ENCODE data around the gene FAM124A. TPM values are rescaled to one million over a fixed set of nuclear protein-coding genes. Genes with fewer than 3 reads are reported as not detected.

FAM124A gene
- total RNA-seq, 6 experiments from 2014 or later, result not detected

GRCh38 chr13:51308781-51309180 lies 86.6 kb downstream of the FAM124A start:
- H3K27ac Mint-ChIP-seq, result no peak overlapping the region
- H3K27me3 Mint-ChIP-seq (ENCODE audit: insufficient read depth), result peaks cover 7% of the 10 kb centered on the region; the same call in 1 of the 2 replicates
- no peak overlapping the region for H3K4me3 Mint-ChIP-seq
- no peak for TF ChIP-seq CTCF (IDR thresholded peaks at IDR 0.05)
- DNase-seq, result no peak
- H3K9me3 Mint-ChIP-seq, result no peaks in the 10 kb centered on the region
- H3K36me3 Mint-ChIP-seq (ENCODE audit: low read depth), result no peaks in the 10 kb centered on the region
- peaks cover 7% of the 10 kb centered on the region; the same call in 1 of the 2 replicates for H3K4me1 Mint-ChIP-seq (ENCODE audit: low read depth)

GRCh38 chr13:51311231-51311630 lies 89.0 kb downstream of the FAM124A start:
- DNase-seq, result no peak
- no peaks in the 10 kb centered on the region for H3K9me3 Mint-ChIP-seq
- H3K27ac Mint-ChIP-seq, result no peak overlapping the region
- no peak overlapping the region for H3K4me3 Mint-ChIP-seq
- peaks cover 9% of the 10 kb centered on the region for H3K4me1 Mint-ChIP-seq (ENCODE audit: low read depth)
- TF ChIP-seq CTCF (IDR thresholded peaks at IDR 0.05), result no peak
- H3K27me3 Mint-ChIP-seq (ENCODE audit: insufficient read depth), result peaks cover 7% of the 10 kb centered on the region; the same call in 1 of the 2 replicates
- H3K36me3 Mint-ChIP-seq (ENCODE audit: low read depth), result no peaks in the 10 kb centered on the region

- DNase-seq, result no peak
- H3K9me3 Mint-ChIP-seq, result no peaks in the 10 kb centered on the region
- H3K36me3 Mint-ChIP-seq (ENCODE audit: low read depth), result no peaks in the 10 kb centered on the region
- peaks cover 11% of the 10 kb centered on the region for H3K4me1 Mint-ChIP-seq (ENCODE audit: low read depth)
- H3K27me3 Mint-ChIP-seq (ENCODE audit: insufficient read depth), result peaks cover 7% of the 10 kb centered on the region; the same call in 1 of the 2 replicates
- no peak overlapping the region for H3K4me3 Mint-ChIP-seq
- H3K27ac Mint-ChIP-seq, result no peak overlapping the region
- TF ChIP-seq CTCF (IDR thresholded peaks at IDR 0.05), result no peak
Measured at GRCh38 chr13:51311957-51312520, 89.8 kb downstream of the FAM124A start.

GRCh38 chr13:51313619-51314018 lies 91.4 kb downstream of the FAM124A start:
- Mint-ChIP-seq H3K4me1 (ENCODE audit: low read depth) (peaks cover 27% of the 10 kb centered on the region), H3K9me3 (no peaks in the 10 kb centered on the region), H3K4me3 (no peak overlapping the region), H3K27me3 (ENCODE audit: insufficient read depth) (peaks cover 7% of the 10 kb centered on the region; the same call in 1 of the 2 replicates), H3K36me3 (ENCODE audit: low read depth) (no peaks in the 10 kb centered on the region), H3K27ac (no peak overlapping the region)
- DNase-seq, result no peak
- no peak for TF ChIP-seq CTCF (IDR thresholded peaks at IDR 0.05)

- no peak for TF ChIP-seq CTCF (IDR thresholded peaks at IDR 0.05)
- Mint-ChIP-seq H3K36me3 (ENCODE audit: low read depth) (no peaks in the 10 kb centered on the region), H3K9me3 (no peaks in the 10 kb centered on the region), H3K4me1 (ENCODE audit: low read depth) (peaks cover 30% of the 10 kb centered on the region), H3K27ac (peak overlapping the region; percentile 47; the same call in 1 of the 2 replicates), H3K27me3 (ENCODE audit: insufficient read depth) (peaks cover 5% of the 10 kb centered on the region), H3K4me3 (no peak overlapping the region)
- peak; percentile 48 for DNase-seq
Measured at GRCh38 chr13:51317262-51317661, 95.1 kb downstream of the FAM124A start.

Data from HFFc6 (cell line).